Prostate gland (tissue), 2 donors: ENCODE data around the gene CNTNAP2. TPM values are rescaled to one million over a fixed set of nuclear protein-coding genes. Genes with fewer than 3 reads are reported as not detected.

Experiments used
- DNase-seq: peaks from one replicate; pipeline ENCODE4 v3.0.0-alpha.2; 2019; ENCODE audit warnings: low spot score
- H3K27ac ChIP-seq, 2 donors: fragments of 200-600 bp; sonication (generic); 2 replicates each; pipeline ENCODE4 v1.5.1; 2017 to 2019
- H3K27me3 ChIP-seq: fragments of 200-600 bp; sonication (generic); replicated peaks from 2 replicates; pipeline ENCODE4 v1.5.1; 2019; ENCODE audit not compliant: insufficient read depth
- H3K36me3 ChIP-seq, 2 donors: fragments of 200-600 bp; sonication (generic); 1 replicate in 1 of 2; 2 replicates in 1 of 2; pipeline versions ENCODE4 v1.5.1 to v1.8.1; 2017 to 2019
- H3K4me1 ChIP-seq: fragments of 200-600 bp; sonication (generic); replicated peaks from 2 replicates; pipeline ENCODE4 v1.5.1; 2019
- H3K4me3 ChIP-seq, 2 donors: fragments of 200-600 bp; sonication (generic); 2 replicates each; pipeline ENCODE4 v1.5.1; 2017 to 2019
- H3K9me3 ChIP-seq: fragments of 200-600 bp; sonication (generic); 2 replicates; pipeline ENCODE4 v1.5.1; 2017
- POLR2A ChIP-seq: fragments of 450-650 bp; IDR thresholded peaks from one replicate; pipeline ENCODE4 v1.6.1; 2016; ENCODE audit warnings: antibody characterized with exemption, mild to moderate bottlenecking
- POLR2AphosphoS5 ChIP-seq: sonication (generic); formaldehyde crosslinking; IDR thresholded peaks from one replicate; pipeline ENCODE4 v1.6.1; 2017; ENCODE audit warnings: antibody characterized with exemption
- WGBS: methylation state at CpG from one replicate; pipeline ENCODE4 v1.1.5; 2018; 5-methylcytosine and 5-hydroxymethylcytosine counted together
- intact Hi-C: fragments of 100-400 bp; cut with DNase I; formaldehyde crosslinking; loops from one replicate; pipeline ENCODE4 v1.14.2; 2022
- total RNA-seq, 2 donors: library from RNA; depleted of rRNA; stranded (reverse); fragments of >200 nt; gene quantifications; one replicate each; pipeline ENCODE4 v1.1.0, GENCODE V29; 2016
- TF ChIP-seq, protein P1 (sequence below), 4 experiments: fragments of 200-600 bp in 2 of 4; fragments of 450-650 bp in 2 of 4; sonication (generic) in 2 of 4; IDR thresholded peaks; 1 replicate in 3 of 4; 2 replicates in 1 of 4; pipeline ENCODE4 v1.5.1; 2016 to 2019; ENCODE audit warnings: antibody characterized with exemption in 4 of 4, mild to moderate bottlenecking in 2 of 4, moderate library complexity in 2 of 4

The CNTNAP2 gene
- total RNA-seq, 2 donors from 2014 or later, result 10.6 to 43.7 TPM

DNA sequence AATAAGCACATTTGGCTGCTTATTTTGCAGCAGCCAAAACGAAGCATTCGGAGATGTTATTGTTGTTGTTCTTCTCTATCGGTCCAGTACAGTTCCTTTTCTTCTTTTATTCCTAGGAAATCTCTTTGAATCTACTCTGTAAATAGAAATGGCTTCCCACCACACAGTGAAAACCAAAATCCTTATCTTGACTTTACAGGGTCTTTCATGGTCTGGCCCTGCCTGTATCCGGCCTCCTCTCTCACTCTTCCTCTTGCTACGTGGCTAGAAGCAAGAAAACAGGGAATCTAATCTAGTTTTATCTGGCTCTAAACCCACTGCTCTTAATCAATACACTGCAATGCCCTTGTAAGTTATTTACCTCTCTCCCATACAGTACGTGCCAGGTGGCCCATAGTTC lies 1547.9 kb downstream of the CNTNAP2 start:
- Histone ChIP-seq H3K4me3 (no peak overlapping the region), H3K27ac (no peak overlapping the region), H3K9me3 (no peaks in the 10 kb centered on the region), H3K4me1 (no peaks in the 10 kb centered on the region), H3K27me3 (no peaks in the 10 kb centered on the region), H3K36me3 (no peaks in the 10 kb centered on the region)
- TF ChIP-seq POLR2AphosphoS5 (no peak), POLR2A (no peak)
- TF ChIP-seq, protein P1, sequence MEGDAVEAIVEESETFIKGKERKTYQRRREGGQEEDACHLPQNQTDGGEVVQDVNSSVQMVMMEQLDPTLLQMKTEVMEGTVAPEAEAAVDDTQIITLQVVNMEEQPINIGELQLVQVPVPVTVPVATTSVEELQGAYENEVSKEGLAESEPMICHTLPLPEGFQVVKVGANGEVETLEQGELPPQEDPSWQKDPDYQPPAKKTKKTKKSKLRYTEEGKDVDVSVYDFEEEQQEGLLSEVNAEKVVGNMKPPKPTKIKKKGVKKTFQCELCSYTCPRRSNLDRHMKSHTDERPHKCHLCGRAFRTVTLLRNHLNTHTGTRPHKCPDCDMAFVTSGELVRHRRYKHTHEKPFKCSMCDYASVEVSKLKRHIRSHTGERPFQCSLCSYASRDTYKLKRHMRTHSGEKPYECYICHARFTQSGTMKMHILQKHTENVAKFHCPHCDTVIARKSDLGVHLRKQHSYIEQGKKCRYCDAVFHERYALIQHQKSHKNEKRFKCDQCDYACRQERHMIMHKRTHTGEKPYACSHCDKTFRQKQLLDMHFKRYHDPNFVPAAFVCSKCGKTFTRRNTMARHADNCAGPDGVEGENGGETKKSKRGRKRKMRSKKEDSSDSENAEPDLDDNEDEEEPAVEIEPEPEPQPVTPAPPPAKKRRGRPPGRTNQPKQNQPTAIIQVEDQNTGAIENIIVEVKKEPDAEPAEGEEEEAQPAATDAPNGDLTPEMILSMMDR (IDR thresholded peaks at IDR 0.05), result no peak
- intact Hi-C loops, result no loop called here
- no peak for DNase-seq
- WGBS, result 68% methylated on average over 6 of the region's 6 CpGs

DNA sequence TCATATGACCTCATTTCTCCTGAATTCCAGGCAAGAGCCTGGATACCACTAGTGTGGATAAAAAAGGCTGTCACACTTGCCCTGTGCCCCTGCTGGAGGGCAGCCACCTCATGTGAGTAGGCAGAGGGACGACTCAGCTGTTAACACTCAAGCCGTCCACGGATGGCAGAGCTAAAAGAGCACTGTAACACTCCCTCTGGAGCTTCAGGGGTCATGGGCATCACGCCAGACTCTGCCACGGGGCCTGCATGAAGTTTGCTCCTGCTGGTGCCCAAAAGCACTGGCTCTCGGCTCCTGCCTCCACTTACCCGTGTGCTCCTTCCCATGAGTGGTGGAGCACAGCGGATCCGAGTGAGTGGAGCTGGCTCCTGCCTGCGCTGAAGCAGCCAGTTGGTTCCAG lies 1554.2 kb downstream of the CNTNAP2 start:
- DNase-seq, result no peak
- Histone ChIP-seq H3K4me3 (no peak overlapping the region), H3K9me3 (no peaks in the 10 kb centered on the region), H3K27ac (no peak overlapping the region), H3K36me3 (no peaks in the 10 kb centered on the region), H3K27me3 (no peaks in the 10 kb centered on the region), H3K4me1 (no peaks in the 10 kb centered on the region)
- TF ChIP-seq, protein P1 (IDR thresholded peaks at IDR 0.05), result no peak
- TF ChIP-seq POLR2AphosphoS5 (no peak), POLR2A (no peak)
- WGBS, result 89% methylated on average over 10 of the region's 10 CpGs
- intact Hi-C loops, result no loop called here

DNA sequence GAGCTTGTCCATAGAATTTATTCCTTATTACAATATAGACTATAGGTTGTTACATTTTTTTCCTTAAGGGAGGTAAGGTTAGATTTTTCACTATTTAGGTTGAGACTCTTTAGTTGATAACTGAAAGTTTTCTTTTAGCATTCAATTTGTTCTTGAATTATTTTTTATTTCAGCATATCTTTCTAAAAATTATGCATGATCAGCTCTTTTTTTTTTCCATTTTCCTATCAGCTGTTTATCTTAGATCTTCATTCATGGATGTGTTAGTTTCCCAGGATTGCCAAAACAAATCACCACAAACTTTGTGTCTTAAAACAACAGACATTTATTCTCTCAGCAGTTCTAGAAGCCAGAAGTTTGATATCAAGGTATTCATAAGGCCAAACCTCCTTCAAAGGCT lies 1558.1 kb downstream of the CNTNAP2 start:
- no peaks in the 10 kb centered on the region for H3K9me3 ChIP-seq
- H3K4me1 ChIP-seq, result no peaks in the 10 kb centered on the region
- no peak overlapping the region for H3K27ac ChIP-seq
- H3K36me3 ChIP-seq, result no peaks in the 10 kb centered on the region
- TF ChIP-seq, protein P1 (IDR thresholded peaks at IDR 0.05), result no peak
- intact Hi-C loops, result no loop called here
- no peak overlapping the region for H3K4me3 ChIP-seq
- no peak for DNase-seq
- H3K27me3 ChIP-seq, result no peaks in the 10 kb centered on the region

DNA sequence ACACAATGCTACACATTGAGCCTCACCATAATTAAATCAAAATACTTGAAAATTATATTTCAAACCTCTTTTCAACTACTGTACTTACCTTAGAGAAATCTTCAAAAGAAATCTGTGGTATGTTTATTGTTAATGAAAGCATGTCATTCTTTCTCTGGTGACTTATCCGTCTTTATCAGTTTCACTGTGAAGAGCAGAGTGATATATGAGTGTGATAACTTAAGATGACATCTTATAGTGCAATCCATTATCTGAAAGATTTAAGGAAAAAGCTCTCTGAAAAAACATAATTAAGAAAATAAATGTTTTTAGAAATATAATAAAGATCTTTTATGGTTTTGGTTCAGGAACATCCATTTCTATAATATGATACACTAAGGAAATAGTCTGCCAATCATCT lies 1562.3 kb downstream of the CNTNAP2 start:
- H3K9me3 ChIP-seq, result no peaks in the 10 kb centered on the region
- TF ChIP-seq, protein P1 (IDR thresholded peaks at IDR 0.05), result no peak
- TF ChIP-seq POLR2A, result no peak
- TF ChIP-seq POLR2AphosphoS5, result no peak
- H3K27ac ChIP-seq, result no peak overlapping the region
- no peak for DNase-seq
- intact Hi-C loops, result no loop called here
- H3K27me3 ChIP-seq, result no peaks in the 10 kb centered on the region
- no peaks in the 10 kb centered on the region for H3K36me3 ChIP-seq
- WGBS, result 26% methylated on average over 1 of the region's 1 CpG
- H3K4me3 ChIP-seq, result no peak overlapping the region
- no peaks in the 10 kb centered on the region for H3K4me1 ChIP-seq

DNA sequence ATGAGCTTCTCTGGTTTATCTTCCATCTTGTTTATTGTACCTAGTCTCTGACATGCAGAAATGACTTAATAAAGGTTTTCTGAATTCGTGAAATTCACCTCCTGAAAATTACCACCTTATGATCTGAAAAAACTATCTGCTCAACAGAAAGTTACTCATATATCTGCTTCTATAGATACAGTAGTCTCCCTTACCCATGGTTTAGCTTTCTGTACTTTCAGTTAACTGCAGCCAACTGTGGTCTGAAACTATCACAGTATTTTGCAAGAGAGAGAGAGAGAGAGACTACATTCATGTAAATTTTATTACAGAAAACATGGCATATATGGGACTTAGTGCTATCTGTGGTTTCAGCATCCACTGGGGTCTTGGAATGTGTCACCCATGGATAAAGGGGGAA lies 1564.9 kb downstream of the CNTNAP2 start:
- DNase-seq, result no peak
- Histone ChIP-seq H3K36me3 (no peaks in the 10 kb centered on the region), H3K9me3 (no peaks in the 10 kb centered on the region), H3K4me1 (no peaks in the 10 kb centered on the region), H3K27ac (no peak overlapping the region), H3K4me3 (no peak overlapping the region), H3K27me3 (no peaks in the 10 kb centered on the region)
- intact Hi-C loops, result no loop called here
- WGBS, result 76% methylated on average over 1 of the region's 1 CpG
- TF ChIP-seq, protein P1 (IDR thresholded peaks at IDR 0.05), result no peak
- TF ChIP-seq POLR2A (no peak), POLR2AphosphoS5 (no peak)
